Islet of Langerhans (tissue), 1 donor: Measurements from ENCODE around the gene FOXD4L5.
"Not testable (repeated sequence)": the region's sequence is repeated elsewhere in the genome, so short reads cannot be mapped to it uniquely, and the experiment has no call there.

Source experiments
- FAIRE-seq: peaks from one replicate; lab custom pipeline; 2011; peaks lifted over from hg19 to GRCh38; lab: Jason Lieb, UNC

The FOXD4L5 gene

GRCh38 chr9:65285109-65285508 lies at the start of gene FOXD4L5:
Gene FOXD4L5, minus strand, starts transcription at chr9:65285209. Its CDS starts 832 bp downstream, at chr9:65284377.
- not testable (repeated sequence) for FAIRE-seq

GRCh38 chr9:65283943-65284342 lies 1.1 kb downstream of the FOXD4L5 start:
- FAIRE-seq: not testable (repeated sequence)

- FAIRE-seq: not testable (repeated sequence)
Measured at GRCh38 chr9:65282976-65283375, 2.0 kb downstream of the FOXD4L5 start.
